WTC11 (cell line): ENCODE results near the gene CLEC4M.

ENCODE experiments used
- CREB1 ChIP-seq: sonication (generic); formaldehyde crosslinking; IDR thresholded peaks from 2 replicates; pipeline ENCODE4 v1.8.0; 2023; ENCODE audit warnings: mild to moderate bottlenecking, missing genetic modification reagents
- ZNF263 ChIP-seq: sonication (generic); formaldehyde crosslinking; IDR thresholded peaks from 2 replicates; pipeline ENCODE4 v1.8.1; 2022; ENCODE audit warnings: low read depth, mild to moderate bottlenecking, moderate library complexity, missing genetic modification reagents
- TF ChIP-seq, protein P1 (sequence below): fragments of 200-600 bp; IDR thresholded peaks from 2 replicates; pipeline ENCODE4 v1.8.0; 2022; ENCODE audit warnings: antibody characterized with exemption
- TF ChIP-seq, protein P2 (sequence below): sonication (generic); formaldehyde crosslinking; IDR thresholded peaks from 2 replicates; pipeline ENCODE4 v1.8.1; 2022; ENCODE audit warnings: low read depth, missing genetic modification reagents, borderline replicate concordance

DNA sequence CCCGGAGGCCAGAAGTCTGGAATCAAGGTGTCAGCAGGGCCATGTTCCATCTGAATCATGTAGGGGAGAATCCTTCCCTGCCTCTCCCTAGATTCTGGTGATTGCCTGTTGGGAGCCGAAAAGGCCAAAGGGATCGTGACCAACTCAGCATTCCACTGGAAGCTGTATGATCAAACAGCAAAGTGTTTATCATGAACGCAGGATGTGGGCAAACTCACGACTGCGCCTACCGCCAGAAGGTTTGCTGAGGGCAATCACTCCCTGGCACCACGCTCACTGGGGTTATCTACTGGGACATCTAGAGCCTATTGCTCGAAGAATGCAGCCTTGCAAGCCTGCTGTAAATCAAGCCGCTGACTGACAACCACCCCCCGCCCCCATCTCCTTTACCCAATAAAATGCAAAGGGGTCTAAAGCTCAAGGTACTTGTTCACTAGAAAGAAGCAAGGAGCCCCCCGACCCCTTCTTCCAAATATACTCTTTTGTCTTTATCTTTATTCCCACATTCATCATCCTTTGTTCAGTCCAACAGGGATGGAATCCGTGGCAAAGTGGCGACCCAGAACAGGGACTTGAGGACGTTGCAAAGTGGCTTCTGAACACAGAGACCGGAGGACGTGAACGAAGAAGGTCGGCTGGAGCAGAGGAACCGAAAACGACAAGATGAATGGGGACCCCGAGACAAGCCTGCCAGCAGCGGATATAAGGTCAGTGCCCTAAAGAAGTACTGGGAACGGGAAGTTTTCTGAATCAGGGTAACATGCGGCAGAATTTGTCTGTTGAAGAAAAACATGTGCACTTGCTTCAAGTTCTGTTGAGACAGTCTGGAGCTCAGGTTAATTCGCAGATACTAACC lies 16.8 kb downstream of the CLEC4M start:
- TF ChIP-seq, protein P1, sequence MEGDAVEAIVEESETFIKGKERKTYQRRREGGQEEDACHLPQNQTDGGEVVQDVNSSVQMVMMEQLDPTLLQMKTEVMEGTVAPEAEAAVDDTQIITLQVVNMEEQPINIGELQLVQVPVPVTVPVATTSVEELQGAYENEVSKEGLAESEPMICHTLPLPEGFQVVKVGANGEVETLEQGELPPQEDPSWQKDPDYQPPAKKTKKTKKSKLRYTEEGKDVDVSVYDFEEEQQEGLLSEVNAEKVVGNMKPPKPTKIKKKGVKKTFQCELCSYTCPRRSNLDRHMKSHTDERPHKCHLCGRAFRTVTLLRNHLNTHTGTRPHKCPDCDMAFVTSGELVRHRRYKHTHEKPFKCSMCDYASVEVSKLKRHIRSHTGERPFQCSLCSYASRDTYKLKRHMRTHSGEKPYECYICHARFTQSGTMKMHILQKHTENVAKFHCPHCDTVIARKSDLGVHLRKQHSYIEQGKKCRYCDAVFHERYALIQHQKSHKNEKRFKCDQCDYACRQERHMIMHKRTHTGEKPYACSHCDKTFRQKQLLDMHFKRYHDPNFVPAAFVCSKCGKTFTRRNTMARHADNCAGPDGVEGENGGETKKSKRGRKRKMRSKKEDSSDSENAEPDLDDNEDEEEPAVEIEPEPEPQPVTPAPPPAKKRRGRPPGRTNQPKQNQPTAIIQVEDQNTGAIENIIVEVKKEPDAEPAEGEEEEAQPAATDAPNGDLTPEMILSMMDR = no peak
- TF ChIP-seq CREB1 = no peak
- TF ChIP-seq, protein P2, sequence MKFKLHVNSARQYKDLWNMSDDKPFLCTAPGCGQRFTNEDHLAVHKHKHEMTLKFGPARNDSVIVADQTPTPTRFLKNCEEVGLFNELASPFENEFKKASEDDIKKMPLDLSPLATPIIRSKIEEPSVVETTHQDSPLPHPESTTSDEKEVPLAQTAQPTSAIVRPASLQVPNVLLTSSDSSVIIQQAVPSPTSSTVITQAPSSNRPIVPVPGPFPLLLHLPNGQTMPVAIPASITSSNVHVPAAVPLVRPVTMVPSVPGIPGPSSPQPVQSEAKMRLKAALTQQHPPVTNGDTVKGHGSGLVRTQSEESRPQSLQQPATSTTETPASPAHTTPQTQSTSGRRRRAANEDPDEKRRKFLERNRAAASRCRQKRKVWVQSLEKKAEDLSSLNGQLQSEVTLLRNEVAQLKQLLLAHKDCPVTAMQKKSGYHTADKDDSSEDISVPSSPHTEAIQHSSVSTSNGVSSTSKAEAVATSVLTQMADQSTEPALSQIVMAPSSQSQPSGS (CRISPR knock-in tag) = no peak
- TF ChIP-seq ZNF263 = no peak
